Peyer's patch (tissue), 4 donors: ENCODE data around the gene AGPS. TPM values are rescaled to one million over a fixed set of nuclear protein-coding genes. Genes with fewer than 3 reads are reported as not detected.

Source experiments
- DNase-seq, 3 donors: peaks; one replicate each; pipeline ENCODE4 v3.0.0-alpha.2; 2017 to 2019
- H3K27ac ChIP-seq, 4 donors: fragments of 200-600 bp; sonication (generic); one replicate each; pipeline ENCODE4 v1.5.1; 2016 to 2019
- H3K27me3 ChIP-seq, 2 donors: fragments of 200-600 bp; sonication (generic); one replicate each; pipeline ENCODE4 v1.5.1; 2019
- H3K36me3 ChIP-seq, 3 donors: fragments of 200-600 bp; sonication (generic); one replicate each; pipeline ENCODE4 v1.5.1; 2016 to 2019
- H3K4me1 ChIP-seq, 4 donors: fragments of 200-600 bp; sonication (generic); one replicate each; pipeline ENCODE4 v1.5.1; 2016 to 2019
- H3K4me3 ChIP-seq, 4 donors: fragments of 200-600 bp; sonication (generic); 1 replicate in 3 of 4; 2 replicates in 1 of 4; pipeline ENCODE4 v1.5.1; 2016 to 2019; ENCODE audit warnings: mild to moderate bottlenecking in 1 of 4
- H3K9me3 ChIP-seq, 4 donors: fragments of 200-600 bp; sonication (generic); one replicate each; pipeline ENCODE4 v1.5.1; 2016 to 2019; ENCODE audit warnings: mild to moderate bottlenecking in 1 of 4
- CTCF ChIP-seq, 6 experiments: fragments of 450-650 bp in 4 of 6; fragments of 200-600 bp in 2 of 6; sonication (generic) in 1 of 6; IDR thresholded peaks; one replicate each; pipeline ENCODE4 v1.5.1; 2017 to 2019; ENCODE audit warnings: antibody characterized with exemption in 6 of 6, mild to moderate bottlenecking in 3 of 6, moderate library complexity in 1 of 6
- POLR2A ChIP-seq, 2 donors: fragments of 450-650 bp; IDR thresholded peaks; one replicate each; pipeline ENCODE4 v1.5.1; 2017; ENCODE audit warnings: antibody characterized with exemption in 2 of 2, mild to moderate bottlenecking in 2 of 2, moderate library complexity in 2 of 2
- small RNA-seq, 2 donors: library from RNA; depleted of rRNA; stranded (forward); fragments of <200 nt; gene quantifications; one replicate each; pipeline ENCODE3, GENCODE V24; 2016
- total RNA-seq, 4 donors: library from RNA; depleted of rRNA; stranded (reverse); fragments of >200 nt; gene quantifications; one replicate each; pipeline ENCODE4 v1.1.0, GENCODE V29; 2016

The AGPS gene
- total RNA-seq, 4 donors from 2014 or later: 18.2 to 26.3 (median 21.0) TPM

- Histone ChIP-seq H3K9me3 (no peaks in the 10 kb centered on the region), H3K27me3 (no peaks in the 10 kb centered on the region), H3K4me1 (peaks cover 0 to 4% (median 0%) of the 10 kb centered on the region in 4 donors), H3K36me3 (no peaks in the 10 kb centered on the region), H3K27ac (no peak overlapping the region), H3K4me3 (no peak overlapping the region)
- TF ChIP-seq POLR2A (IDR thresholded peaks at IDR 0.05) (no peak), CTCF (IDR thresholded peaks at IDR 0.05) (no peak)
- no peak for DNase-seq
Measured at GRCh38 chr2:177592945-177593344, 200.4 kb downstream of the AGPS start.

- H3K27me3 ChIP-seq: no peaks in the 10 kb centered on the region
- no peaks in the 10 kb centered on the region for H3K36me3 ChIP-seq
- H3K27ac ChIP-seq: no peak overlapping the region
- no peaks in the 10 kb centered on the region for H3K9me3 ChIP-seq
- TF ChIP-seq CTCF (IDR thresholded peaks at IDR 0.05): no peak
- TF ChIP-seq POLR2A (IDR thresholded peaks at IDR 0.05): no peak
- peaks cover 0 to 4% (median 0%) of the 10 kb centered on the region in 4 donors for H3K4me1 ChIP-seq
- DNase-seq: no peak
- H3K4me3 ChIP-seq: no peak overlapping the region
Measured at GRCh38 chr2:177593402-177593801, 200.8 kb downstream of the AGPS start.

Small RNA genes lying within 50 kb of the gene (small RNA-seq; reads per million reads assigned to genes)
- 0 reads per million in 2 donors for gene RF01210

Other genes with a start within 250 kb of the AGPS start
- 100 to 1,000 TPM in 1 of 4 donors, 10 to 100 TPM in 3; 40.8 to 112 (median 60.5) TPM for gene HNRNPA3, start 180.0 kb upstream of the AGPS start, total RNA-seq
- 100 to 1,000 TPM in 2 of 4 donors, 10 to 100 TPM in 2; 85.3 to 162 (median 108) TPM for gene NFE2L2, start 128.0 kb upstream of the AGPS start, total RNA-seq